Left ventricle myocardium inferior (tissue), 1 donor: ENCODE measurements around the gene ODAD2. TPM values are rescaled to one million over a fixed set of nuclear protein-coding genes. Genes with fewer than 3 reads are reported as not detected.

Source experiments
- DNase-seq: peaks from one replicate; pipeline ENCODE4 v3.0.0-alpha.2; 2020
- H3K27ac ChIP-seq: fragments of 200-600 bp; replicated peaks from 2 replicates; pipeline ENCODE4 v1.8.0; 2021
- H3K27me3 ChIP-seq: fragments of 200-600 bp; 2 replicates; pipeline ENCODE4 v1.8.0; 2021; ENCODE audit warnings: low read depth
- H3K36me3 ChIP-seq: fragments of 200-600 bp; 2 replicates; pipeline ENCODE4 v1.8.0; 2021
- H3K4me1 ChIP-seq: fragments of 200-600 bp; 2 replicates; pipeline ENCODE4 v1.8.0; 2021
- H3K4me3 ChIP-seq: fragments of 200-600 bp; 2 replicates; pipeline ENCODE4 v1.8.0; 2021; ENCODE audit warnings: mild to moderate bottlenecking, moderate library complexity
- H3K9me3 ChIP-seq: fragments of 200-600 bp; replicated peaks from 2 replicates; pipeline ENCODE4 v1.8.0; 2021
- CTCF ChIP-seq: fragments of 200-600 bp; IDR thresholded peaks from 2 replicates; pipeline ENCODE4 v1.8.0; 2021; ENCODE audit warnings: antibody characterized with exemption, mild to moderate bottlenecking, borderline replicate concordance
- intact Hi-C: fragments of 100-400 bp; cut with micrococcal nuclease; formaldehyde crosslinking; loops from one replicate; pipeline ENCODE4 v1.11.0; 2022
- total RNA-seq: library from RNA; stranded (reverse); fragmentation: NEBNext Ultra II Directional; extraction: Animal tissue kit (Norgen Biotek cat#: 25700); gene quantifications from one replicate; pipeline ENCODE4 v1.2.1, GENCODE V29; 2021
- donor health status: DM: no; HTN: yes; CAD: no; lungs with severe emphysema.

ODAD2 gene
- total RNA-seq, 1 donor from 2014 or later: 0.58 TPM

GRCh38 chr10:27834476-27834875, 164.4 kb downstream of the ODAD2 start:
- H3K36me3 ChIP-seq: no peaks in the 10 kb centered on the region
- no peak overlapping the region for H3K27ac ChIP-seq
- H3K9me3 ChIP-seq: no peaks in the 10 kb centered on the region
- no peaks in the 10 kb centered on the region for H3K27me3 ChIP-seq
- no peaks in the 10 kb centered on the region for H3K4me1 ChIP-seq
- H3K4me3 ChIP-seq: no peak overlapping the region
- no peak for TF ChIP-seq CTCF
- intact Hi-C loops: no loop called here
- no peak for DNase-seq

- no peaks in the 10 kb centered on the region for H3K4me1 ChIP-seq
- no peak for DNase-seq
- intact Hi-C loops: no loop called here
- H3K4me3 ChIP-seq: no peak overlapping the region
- H3K9me3 ChIP-seq: no peaks in the 10 kb centered on the region
- no peak for TF ChIP-seq CTCF
- no peaks in the 10 kb centered on the region for H3K27me3 ChIP-seq
- H3K27ac ChIP-seq: no peak overlapping the region
- no peaks in the 10 kb centered on the region for H3K36me3 ChIP-seq
Observed at GRCh38 chr10:27833792-27834191, 165.1 kb downstream of the ODAD2 start.

- no peaks in the 10 kb centered on the region for H3K27me3 ChIP-seq
- H3K27ac ChIP-seq: no peak overlapping the region
- no peaks in the 10 kb centered on the region for H3K4me1 ChIP-seq
- H3K4me3 ChIP-seq: no peak overlapping the region
- H3K36me3 ChIP-seq: no peaks in the 10 kb centered on the region
- no peak for TF ChIP-seq CTCF
- intact Hi-C loops: no loop called here
- H3K9me3 ChIP-seq: no peaks in the 10 kb centered on the region
- no peak for DNase-seq
Observed at GRCh38 chr10:27832826-27833225, 166.1 kb downstream of the ODAD2 start.

- DNase-seq: no peak
- Histone ChIP-seq H3K27me3 (no peaks in the 10 kb centered on the region), H3K4me3 (no peak overlapping the region), H3K36me3 (no peaks in the 10 kb centered on the region), H3K4me1 (peaks cover 7% of the 10 kb centered on the region), H3K27ac (no peak overlapping the region), H3K9me3 (peaks cover 8% of the 10 kb centered on the region)
- intact Hi-C loops: no loop called here
- no peak for TF ChIP-seq CTCF
Observed at GRCh38 chr10:27826369-27826768, 172.5 kb downstream of the ODAD2 start.

- peaks cover 25% of the 10 kb centered on the region for H3K4me1 ChIP-seq
- H3K4me3 ChIP-seq: no peak overlapping the region
- no peaks in the 10 kb centered on the region for H3K36me3 ChIP-seq
- DNase-seq: no peak
- peaks cover 8% of the 10 kb centered on the region for H3K9me3 ChIP-seq
- no peak overlapping the region for H3K27ac ChIP-seq
- no peaks in the 10 kb centered on the region for H3K27me3 ChIP-seq
- intact Hi-C loops: no loop called here
- TF ChIP-seq CTCF: no peak
Observed at GRCh38 chr10:27822301-27822700, 176.6 kb downstream of the ODAD2 start.

GRCh38 chr10:27820637-27821036, 178.2 kb downstream of the ODAD2 start:
- intact Hi-C loops: no loop called here
- H3K4me1 ChIP-seq: peaks cover 25% of the 10 kb centered on the region
- no peak for TF ChIP-seq CTCF
- no peaks in the 10 kb centered on the region for H3K36me3 ChIP-seq
- peak overlapping the region; percentile 81 for H3K27ac ChIP-seq
- peak overlapping the region; percentile 25 for H3K4me3 ChIP-seq
- no peak for DNase-seq
- no peaks in the 10 kb centered on the region for H3K27me3 ChIP-seq
- peaks cover 8% of the 10 kb centered on the region for H3K9me3 ChIP-seq
